PC-3 (cell line): ENCODE data around the gene RNF5.

ENCODE experiments used
- CTCF ChIP-seq: fragments of 300-600 bp; sonication (generic); conservative IDR thresholded peaks from 2 replicates; pipeline ENCODE4 v1.5.1; 2017; ENCODE audit warnings: antibody characterized with exemption, low read depth, mild to moderate bottlenecking, low read length
- EZH2 ChIP-seq: fragments of 300-600 bp; sonication (generic); IDR thresholded peaks from one replicate; pipeline ENCODE4 v1.6.1; 2017; ENCODE audit warnings: antibody characterized with exemption, mild to moderate bottlenecking, low read length; ENCODE audit not compliant: unreplicated experiment

DNA sequence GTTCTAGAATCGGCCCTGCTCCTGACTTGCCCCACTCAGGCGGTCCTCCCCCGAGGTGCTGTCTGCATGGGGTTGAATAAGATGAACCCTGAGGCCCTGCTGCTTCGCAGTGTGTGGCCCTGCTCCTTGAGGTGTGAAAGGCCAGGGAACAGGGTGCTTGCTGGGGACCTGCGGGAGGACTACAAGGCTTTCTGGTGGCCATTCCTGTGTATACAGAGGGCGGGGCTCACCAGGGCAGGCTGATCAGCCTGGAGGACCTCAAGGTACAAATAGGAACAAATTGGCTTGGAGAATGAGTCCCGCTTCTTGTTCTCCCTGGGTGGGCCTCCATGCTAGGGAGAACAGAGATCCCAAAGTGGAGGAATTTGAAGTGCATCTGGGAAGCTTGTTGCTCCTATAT is 40.0 kb downstream of the RNF5 start:
- TF ChIP-seq CTCF = no peak
- no peak for TF ChIP-seq EZH2
